NCI-H1436 treated with DMSO at 0.1 percent for 48 hours (cell line): ENCODE results near the gene TMEM163.
"Not testable (repeated sequence)": the region's sequence is repeated elsewhere in the genome, so short reads cannot be mapped to it uniquely, and the experiment has no call there.

Experiments used
- DNase-seq: peaks from one replicate; lab custom pipeline; 2025; lab: John Stamatoyannopoulos, UW

TMEM163 gene

DNA sequence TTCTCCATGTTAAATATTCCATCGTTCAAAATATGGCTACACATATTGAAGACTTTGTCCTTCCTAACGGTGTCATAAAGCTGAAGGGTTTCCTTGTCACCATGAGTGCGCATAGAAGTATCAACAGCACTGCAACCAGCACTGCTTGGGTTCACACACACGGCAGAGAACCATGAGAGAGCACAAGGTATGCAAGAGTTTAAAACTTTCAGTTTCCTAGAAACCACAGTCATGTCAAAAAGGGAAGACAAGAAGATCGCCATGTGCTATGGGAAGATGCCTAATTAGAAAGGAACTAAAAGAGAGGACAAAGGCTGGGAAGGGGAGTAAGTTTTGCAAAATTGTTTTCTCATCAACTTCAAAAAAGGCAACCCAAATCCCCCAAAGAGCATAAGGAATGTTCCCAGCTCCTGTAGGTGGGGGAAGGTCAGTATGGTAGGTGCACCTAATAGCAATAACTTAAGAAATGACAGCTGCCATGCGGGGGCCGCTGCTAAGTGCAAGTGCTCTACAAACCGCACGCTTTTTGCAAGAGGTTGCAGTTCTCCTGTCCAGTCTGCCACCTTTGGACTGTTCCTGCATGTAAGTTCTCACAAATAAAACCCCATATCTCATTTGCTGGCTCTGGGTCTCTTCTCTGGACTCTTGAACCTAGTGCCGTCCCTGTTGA lies 136.8 kb downstream of the TMEM163 start:
- no peak for DNase-seq

DNA sequence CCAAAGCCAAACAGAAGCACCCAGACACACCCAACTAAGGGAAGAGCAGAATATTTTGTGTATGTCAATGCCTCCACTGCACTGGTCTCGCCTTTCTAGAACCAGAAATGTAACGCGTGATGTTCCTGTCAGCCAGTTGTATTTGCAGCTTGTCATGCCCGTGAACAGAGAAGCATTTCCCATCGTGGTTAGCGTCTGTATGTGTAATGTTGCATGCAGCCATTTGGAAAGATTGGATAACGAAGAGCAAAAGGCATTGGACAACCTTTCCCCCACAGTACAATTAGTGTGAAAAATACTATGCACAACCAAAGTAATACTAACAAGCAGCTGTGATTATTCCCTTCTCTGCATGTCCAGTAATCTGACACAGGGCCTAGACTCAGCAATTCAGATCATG lies 140.5 kb downstream of the TMEM163 start:
- no peak for DNase-seq

DNA sequence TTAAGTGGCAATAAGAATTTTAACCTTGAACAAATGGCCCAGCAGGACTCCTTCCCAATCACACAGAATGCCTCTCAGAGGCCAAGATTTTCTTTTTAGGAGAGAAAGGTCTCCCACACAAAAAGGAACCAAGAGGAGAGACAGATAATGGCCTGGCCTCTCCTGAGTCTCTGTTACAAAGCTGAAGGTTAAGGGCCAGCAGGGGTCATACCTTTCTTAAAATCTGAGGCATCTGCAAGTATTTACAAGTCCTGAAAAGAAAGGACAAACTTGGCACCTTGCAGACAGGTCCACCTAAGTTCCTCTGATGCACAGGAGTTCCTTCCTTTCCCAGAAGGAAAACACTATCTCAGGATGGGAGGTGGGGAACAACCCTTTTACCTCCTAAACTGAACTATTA lies 142.3 kb downstream of the TMEM163 start:
- DNase-seq = no peak

DNA sequence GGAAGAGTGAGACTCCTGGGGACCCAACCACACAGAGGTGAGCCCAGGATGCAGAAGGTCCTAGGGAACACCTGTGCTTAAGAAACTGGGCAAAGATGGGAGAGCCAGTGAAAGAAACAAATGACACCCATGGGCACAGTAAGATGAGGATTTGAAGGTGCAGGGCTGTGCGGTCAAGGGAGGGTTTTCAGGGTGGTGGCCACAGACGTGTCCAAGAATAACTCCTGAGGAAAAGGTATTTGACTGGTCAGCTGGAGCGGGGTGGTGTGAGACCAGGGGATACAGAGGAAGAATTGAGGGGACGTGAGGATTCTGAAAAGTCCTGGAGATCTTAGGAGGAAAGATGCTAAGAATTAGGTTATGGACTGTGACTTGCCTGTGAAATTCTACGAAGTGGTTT lies 142.9 kb downstream of the TMEM163 start:
- DNase-seq = no peak

DNA sequence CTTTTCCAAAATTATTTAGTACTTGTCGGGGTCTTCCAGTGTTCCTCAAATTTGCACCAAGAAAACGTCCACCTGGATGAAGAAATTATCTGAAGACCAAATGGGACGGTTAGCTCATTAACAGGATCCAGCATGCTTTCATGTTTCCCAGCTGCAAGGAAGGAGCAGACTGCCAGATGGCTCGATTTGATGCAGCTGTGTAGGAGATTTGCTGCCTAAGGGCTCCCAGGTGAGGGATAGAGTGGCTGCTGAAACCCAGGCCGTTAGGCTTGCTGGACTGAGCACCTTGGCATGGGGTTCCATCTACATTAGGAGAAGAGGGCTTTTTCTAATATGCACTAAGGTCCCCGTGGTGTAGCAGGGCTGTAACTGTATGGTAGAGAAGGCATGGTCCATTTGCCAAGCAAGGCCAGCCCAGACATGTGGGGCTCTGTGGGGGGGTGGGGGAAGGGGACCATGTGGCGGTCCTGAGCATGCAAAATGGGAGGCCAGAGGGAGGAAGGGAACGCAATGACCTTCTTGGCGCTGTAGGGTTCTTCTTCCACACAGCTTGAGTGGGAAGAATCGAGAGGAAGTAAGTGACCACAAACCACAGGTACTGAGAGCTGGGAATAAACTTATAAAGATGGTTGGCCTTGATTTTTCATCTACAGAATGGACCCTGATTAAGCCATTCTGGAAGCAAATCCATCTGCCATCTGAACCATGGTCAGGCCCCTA lies 144.0 kb downstream of the TMEM163 start:
- no peak for DNase-seq

DNA sequence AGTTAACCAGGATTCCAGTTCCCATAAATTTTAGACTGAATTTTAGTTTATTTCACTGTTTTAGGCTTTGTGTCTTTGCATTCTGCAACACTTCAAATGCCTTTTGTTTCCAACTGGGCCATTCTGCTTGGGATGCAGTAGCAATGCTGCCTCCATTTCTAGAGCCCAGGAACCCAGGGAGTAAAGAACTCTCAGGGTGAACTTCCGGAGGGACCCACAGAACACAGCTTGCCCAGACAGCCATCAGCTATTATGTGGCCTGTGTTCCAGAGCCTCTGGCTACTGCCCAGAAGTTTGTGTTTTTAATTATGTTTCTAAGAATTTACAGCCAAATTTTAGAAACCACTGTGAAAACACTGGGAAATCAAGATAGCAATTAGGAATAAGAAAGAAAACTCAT lies 145.1 kb downstream of the TMEM163 start:
- no peak for DNase-seq

DNA sequence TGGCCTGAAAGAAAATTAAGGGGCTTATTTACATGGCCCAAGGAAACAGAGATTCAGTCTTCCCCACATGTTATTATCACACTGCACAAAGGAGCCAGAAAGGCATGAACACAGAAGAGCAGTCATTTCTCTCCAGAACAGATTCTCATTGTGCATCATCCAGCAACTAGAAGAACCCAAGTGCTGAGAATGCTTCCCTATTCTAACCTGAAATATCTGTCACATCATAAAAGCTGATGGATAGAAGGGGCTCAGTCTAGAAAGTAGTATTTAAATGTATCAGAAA lies 145.8 kb downstream of the TMEM163 start:
- no peak for DNase-seq

DNA sequence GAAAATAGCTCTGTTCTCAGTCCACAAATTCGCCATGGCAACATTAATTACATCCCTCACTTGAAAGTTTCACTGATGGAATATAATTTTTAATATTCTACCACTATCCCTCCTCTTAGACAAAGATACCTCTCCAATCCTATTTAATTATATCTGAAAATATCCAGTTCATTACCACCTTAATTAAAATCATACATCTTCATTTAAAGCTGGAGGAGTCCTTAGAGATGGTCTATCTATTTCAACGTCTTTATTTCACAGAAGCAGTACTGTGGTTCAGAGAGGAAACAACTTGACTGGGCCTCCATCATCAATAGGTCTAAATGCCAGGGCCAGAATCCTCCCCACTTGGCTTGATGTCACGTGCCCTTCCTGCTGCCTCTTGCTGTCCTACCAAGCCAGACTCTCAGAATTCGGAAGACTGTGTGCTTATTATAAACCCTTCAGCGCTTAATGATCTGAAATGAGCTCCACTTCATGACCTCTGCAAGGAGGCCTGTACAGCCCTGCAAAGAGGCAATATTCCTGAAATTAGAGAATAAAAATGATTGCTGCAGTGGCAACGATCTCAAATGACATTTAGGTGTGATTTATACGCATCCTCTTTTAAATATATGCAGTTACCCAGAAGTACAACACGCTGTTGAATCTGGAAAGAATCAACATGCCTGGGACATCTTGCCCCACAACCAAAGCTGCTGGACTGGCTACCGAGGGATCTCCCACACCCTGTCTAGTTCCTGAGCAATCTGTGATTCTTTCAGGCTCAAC lies 146.3 kb downstream of the TMEM163 start:
- DNase-seq = no peak

DNA sequence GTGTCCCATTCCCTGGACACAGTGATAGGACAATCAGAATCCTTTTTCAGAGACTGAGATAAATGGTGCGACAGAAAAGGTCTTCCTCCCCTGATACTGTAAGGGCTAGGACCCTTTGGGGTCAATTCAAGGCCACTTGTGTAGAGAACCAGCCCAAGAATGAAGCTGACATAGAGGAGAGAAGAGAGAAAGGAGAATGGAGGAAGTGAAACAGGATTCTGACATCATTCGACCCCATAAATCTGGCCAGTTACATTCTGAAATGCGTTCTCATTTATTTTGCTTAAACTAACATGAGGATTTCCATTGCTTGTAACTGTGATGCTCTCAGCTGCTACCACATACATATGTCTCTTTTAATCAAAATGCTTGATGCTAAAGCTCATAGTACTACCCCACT lies 148.1 kb downstream of the TMEM163 start:
- no peak for DNase-seq

DNA sequence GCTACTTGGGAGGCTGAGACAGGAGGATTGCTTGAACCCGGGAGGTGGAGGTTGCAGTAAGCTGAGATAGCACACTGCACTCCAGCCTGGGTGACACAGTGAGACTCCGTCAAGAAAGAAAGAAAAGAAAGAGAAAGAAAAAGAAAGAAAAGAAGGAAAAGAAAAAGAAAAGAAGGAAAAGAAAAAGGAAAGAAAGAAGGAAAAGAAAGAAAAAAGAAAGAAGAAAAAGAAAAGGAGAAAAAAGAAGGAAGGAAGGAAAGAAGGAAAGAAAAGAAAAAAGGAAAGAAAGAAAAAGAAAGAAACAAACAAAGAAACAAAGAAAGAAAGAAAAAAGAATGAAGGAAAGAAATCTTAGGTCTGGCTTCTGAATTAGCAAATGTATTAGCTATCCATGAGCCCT lies 150.4 kb downstream of the TMEM163 start:
- DNase-seq = no peak

DNA sequence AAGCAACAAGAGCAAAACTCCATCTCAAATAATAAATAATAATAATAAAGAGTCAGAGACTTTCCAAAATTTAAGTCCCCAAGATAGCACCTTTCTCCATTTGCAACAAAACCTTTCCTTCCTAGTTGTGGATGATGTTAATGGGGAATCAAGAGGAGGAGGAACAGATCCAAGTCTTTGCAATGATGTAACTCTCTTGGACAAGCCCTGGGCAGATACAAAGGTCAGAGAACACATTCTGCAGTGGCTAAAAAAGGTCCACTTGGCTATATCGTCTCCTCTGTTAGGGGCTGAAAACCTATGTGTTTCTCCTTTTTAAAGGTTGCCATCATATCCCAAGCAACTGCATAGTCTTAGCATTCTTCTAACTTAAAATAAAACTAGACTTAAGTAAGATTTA lies 151.1 kb downstream of the TMEM163 start:
- DNase-seq = no peak

DNA sequence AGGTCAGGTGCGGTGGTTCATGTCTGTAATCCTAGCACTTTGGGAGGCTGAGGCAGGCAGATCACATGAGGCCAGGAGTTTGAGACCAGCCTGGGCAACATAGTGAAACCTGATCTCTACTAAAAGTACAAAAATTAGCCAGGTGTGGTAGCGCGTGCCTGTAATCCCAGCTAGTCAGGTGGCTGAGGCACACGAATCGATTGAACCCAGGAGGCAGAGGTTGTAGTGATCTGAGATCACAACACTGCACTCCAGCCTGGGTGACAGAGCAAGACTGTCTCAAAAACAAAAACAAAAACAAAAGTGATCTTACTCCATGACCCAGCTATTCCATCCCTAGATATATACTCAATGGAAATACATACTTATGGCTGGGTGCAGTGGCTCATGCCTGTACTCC lies 153.8 kb downstream of the TMEM163 start:
- DNase-seq = not testable (repeated sequence)

DNA sequence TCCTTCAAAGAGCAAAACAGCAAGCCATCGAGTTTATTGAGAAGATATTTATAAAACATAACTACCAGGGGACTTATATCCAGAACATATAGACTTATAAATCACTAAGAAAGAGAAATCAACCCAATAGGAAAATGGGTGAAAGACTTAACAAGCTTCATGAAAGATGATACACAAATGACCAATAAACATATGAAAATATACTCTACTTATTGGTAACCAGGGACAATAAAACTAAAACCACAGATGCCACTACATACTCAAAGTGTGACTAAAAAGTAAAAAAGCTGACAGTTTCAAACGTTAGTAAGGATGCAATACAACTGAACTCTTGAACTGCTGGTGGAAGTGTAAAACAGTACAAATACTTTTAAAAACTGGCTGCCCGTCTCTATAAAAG lies 154.3 kb downstream of the TMEM163 start:
- no peak for DNase-seq

DNA sequence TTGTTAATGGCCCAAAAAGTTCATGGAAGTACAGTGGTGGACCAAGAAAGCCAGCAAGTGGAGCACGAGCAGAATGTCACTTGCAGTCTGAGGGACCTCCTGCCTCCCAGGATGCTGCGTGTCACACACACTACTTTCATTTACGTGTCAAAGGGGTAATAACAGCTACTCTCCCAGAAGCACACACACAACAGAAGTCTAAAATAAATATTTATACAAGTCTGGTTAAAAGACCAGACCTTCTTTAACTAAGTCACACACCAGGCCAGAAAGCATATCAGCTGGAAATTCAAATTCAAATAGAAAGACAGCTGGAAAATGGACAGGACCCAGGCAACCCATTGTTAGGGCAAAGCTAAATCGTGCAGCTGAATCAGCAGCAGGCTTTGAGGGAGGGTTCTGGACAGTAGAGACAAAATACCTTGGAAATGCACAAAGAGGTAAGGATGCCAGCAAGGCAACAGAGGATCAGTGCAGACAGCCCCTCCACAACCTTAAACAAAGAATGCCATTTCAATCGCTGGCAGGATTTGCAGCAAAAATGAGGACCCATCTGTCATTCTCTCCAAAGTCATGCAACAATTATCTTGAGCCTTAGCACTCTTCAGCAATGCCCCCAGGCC lies 160.5 kb downstream of the TMEM163 start:
- DNase-seq = no peak

DNA sequence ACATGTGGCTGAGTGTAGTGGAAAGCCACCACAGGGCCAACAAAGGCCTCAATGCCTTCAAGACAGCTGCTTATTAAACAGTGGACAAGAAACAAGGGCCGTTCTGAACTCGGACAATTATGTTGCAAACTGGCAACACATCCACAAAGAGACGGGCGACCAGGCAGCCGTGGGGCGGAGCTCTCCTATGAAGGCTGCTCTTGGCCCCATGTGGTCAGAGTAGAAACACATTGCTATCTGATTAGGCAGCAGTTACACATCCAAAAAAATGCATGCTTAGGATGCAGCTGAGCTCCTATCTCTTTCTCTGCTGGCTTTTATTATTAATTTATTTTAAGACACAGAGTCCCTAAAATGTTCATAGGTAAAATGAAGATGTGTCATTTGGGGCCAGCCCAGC lies 163.4 kb downstream of the TMEM163 start:
- DNase-seq = no peak

DNA sequence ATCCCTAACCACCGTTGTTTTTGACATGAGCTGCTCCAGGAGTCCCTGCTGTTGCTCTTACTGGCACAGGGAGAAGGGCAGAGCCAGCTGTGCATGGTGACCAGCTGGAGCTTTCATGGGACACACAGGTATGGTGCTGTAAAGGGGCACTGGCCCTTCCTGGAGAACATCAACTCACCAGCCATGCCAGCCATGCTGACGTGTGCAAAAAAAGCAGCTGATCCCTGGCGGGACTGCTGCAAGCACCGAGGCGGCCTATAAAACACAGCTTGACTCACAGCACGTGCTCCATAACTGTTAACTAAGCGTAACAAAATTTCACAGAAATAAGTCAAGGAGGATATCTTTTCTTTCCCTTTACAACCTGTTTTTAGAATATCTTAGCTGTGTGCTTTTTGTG lies 165.1 kb downstream of the TMEM163 start:
- no peak for DNase-seq

DNA sequence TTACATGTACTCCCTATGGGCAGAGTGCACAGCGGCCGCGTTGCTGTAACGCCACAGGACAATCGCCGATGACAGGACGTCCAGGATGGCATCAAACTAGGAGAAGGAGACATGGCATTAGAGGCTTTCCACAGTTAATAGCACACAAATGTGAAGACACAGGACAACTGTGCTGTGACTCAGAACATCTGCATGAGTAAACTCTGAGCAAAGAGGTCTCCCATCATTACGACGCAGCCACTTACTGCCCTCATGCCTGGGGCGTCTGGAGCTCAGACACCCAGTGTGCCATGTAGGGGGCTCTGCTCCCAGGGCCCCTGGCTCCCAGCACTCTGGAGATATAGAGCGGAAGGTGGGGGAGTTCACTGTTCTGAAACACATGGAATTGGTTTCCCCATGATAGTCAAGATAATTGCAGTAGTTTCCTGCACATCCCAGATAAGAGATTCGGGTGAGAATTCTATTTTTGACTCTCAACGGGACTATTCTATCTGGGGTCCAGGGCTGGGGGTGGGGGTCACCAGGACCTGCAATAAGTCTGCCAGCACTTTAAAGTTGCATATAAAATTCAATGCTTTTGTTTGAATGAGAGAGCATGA lies 168.1 kb downstream of the TMEM163 start:
- no peak for DNase-seq

DNA sequence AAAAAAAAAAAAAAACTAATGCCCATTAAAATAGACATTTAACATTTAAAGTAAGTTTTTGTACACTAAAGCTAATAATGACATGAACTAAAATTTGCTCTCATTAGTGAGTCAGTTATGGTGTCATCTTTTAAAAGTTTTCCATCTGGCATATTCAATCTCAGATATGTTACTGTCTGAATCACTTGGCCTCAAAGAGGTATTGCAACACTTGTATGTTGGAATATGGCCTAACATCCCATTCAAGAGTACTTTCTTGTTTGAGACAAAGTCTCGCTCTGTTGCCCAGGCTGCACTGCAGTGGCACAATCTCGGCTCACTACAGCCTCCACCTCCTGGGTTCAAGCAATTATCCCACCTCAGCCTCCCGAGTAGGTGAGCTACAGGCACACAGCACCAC lies 169.7 kb downstream of the TMEM163 start:
- no peak for DNase-seq

DNA sequence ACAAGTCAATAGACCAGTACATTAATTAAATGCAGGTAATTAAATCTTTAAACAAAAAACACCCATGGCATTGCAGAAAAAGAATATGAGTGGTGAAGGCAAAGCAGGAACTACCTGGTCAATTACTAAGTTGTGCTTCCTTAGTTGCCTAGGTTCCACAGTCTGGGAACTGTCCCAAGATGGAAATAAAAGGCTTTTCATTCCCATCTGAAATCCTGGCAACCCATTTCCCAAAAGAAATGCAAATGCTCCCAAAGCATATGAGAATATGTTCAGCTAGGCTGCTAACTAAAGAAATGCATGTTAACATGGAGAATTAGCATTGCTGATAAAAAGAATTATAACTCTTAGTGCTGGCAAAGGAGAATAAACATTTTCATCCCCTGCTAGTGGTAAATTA lies 177.8 kb downstream of the TMEM163 start:
- DNase-seq = no peak

DNA sequence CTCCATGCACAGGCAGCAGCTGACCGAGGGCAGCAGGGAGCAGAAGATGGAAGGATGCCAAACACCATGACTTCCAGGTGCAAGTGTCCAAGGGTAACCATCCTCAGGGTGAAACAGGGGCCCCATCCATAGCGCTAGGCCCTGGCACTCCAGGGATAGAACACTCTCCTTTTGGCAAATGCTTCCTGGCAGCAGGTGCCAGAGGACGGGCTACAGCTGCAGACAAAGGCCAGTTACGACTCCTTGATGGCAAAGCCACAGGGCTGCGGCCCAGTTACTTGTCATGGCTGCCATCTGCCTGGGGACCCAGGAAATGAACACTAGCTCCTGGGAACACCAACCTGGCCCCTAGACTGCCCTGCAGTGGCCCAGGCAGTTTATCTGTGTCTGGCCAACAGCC lies 178.8 kb downstream of the TMEM163 start:
- no peak for DNase-seq

DNA sequence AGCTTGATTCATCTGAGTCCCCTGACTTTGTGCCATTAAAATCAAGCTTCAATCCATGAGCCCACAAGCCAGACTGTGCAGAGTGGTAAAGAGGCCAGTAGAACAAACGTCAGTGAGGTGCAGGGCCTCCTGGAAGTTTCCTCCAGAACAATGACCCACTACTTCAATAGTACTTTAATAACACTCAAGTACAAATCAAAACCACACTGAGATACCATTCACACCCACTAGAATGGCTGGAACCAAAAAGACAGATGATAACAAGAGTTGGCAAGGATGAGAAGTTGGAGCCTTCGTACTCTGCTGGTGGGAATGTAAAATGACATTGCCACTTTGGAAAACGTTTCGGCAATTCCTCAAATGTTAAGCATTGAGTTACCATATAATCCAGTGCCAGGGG lies 181.1 kb downstream of the TMEM163 start:
- no peak for DNase-seq

DNA sequence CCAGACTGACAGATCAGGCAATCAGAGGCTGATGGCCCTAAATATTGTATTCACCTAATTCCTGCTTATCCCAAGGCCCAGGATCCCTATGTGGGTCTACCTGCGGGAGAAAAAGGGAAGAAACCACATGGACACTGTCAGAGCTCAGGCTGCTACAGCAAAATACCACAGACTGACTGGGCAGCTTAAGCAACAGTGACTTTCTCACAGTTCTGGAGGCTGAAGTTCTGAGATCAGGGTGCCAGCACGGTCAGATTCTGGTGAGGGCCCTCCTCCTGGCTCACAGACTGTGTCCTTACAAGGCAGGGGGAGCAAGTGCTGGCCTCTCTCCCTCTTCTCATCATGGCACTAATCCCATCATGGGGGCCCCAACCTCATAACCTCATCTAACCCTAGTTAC lies 181.7 kb downstream of the TMEM163 start:
- no peak for DNase-seq

DNA sequence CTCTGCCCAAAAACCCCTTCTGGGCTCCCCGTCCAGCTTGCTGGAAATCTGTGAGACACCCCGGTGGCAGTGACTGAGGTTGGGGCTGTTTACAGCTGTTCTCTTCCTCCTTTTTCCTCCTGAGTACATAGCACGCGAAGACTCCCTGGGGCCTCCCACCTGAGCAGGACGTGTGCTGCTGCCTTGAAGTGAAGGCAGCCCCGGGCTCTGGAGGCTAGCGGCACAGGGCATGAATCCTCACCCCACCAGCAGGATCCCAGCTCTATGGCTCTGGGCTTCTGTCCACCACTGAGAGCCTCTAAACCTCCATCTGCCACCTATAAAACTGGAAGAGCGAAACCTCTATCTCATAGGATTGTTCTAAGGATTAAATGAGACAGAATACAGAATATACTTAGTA lies 182.5 kb downstream of the TMEM163 start:
- no peak for DNase-seq
